Activated CD8-positive, alpha-beta memory T cell treated with anti-CD3 and anti-CD28 coated beads for 48 hours (primary cell): ENCODE measurements around the gene GADD45A.

Experiments
- DNase-seq, 3 experiments: peaks; one replicate each; pipeline ENCODE4 v3.0.0-alpha.2; 2020; ENCODE audit warnings: low read depth in 2 of 3, low spot score in 2 of 3

The GADD45A gene

DNA sequence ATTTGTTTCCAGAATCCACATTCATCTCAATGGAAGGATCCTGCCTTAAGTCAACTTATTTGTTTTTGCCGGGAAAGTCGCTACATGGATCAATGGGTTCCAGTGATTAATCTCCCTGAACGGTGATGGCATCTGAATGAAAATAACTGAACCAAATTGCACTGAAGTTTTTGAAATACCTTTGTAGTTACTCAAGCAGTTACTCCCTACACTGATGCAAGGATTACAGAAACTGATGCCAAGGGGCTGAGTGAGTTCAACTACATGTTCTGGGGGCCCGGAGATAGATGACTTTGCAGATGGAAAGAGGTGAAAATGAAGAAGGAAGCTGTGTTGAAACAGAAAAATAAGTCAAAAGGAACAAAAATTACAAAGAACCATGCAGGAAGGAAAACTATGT lies 2.6 kb downstream of the GADD45A start:
- DNase-seq, result no peak

GRCh38 chr1:67688526-67689219 lies 3.7 kb downstream of the GADD45A start:
- no peak for DNase-seq

DNA sequence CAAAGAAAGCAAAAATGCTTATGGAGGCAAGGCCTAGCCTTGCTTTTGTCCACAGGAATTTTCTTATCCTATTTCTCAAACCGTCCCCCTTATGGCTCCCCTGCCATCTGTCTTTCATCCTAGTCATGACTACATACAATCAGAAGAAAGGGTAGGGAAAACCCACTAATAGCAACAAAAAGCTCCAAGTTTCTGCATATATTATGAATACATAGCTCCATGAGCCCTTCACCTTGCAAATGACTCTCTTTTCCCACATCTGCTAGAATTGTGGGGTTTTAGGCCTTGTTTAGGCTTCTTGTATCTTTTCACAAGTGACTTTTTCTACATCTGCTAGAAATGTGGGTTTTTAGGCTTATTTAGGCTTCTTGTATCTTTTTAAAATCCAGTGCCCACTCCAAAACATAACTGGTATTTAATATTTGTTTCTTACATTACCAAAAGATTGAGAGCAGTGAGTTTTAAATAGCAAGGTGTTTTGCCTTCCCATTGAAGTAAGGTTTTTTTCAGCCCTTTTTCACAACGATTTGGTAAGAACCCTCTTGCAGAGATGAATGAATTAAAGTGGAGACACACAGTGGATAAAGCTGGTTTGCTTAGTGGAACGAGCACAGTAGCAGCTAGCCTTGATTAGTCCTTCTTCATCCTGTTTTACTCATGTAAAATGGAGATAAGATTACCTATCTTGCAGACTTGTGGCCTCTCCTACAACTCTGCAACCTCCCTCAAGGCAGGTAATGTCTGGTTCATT lies 4.4 kb downstream of the GADD45A start:
- DNase-seq, result no peak

GRCh38 chr1:67690018-67690363 lies 5.0 kb downstream of the GADD45A start:
- DNase-seq, result no peak

GRCh38 chr1:67690411-67690810 lies 5.4 kb downstream of the GADD45A start:
- no peak for DNase-seq

- no peak for DNase-seq
Measured at GRCh38 chr1:67691712-67692111, 6.7 kb downstream of the GADD45A start.

DNA sequence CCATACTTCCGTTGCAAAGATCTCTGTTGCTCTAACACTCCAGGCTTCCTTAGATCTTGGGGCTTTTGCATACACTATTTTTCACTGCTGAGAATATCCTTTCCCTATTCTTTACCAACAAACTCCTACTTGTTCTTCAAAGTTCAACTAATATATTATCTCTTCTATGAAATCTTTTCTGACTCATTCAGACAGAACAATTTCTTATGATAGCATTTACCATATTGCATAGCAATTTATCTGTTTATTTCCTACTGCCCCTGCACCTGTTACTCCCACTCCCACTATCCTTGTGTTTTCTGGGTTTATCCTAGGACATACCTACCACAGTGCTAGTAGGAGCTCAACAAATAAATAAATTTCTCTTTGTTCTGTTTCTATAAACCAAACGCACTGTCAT lies 11.0 kb downstream of the GADD45A start:
- DNase-seq, result no peak

- DNase-seq, result no peak
Measured at GRCh38 chr1:67696708-67697107, 11.7 kb downstream of the GADD45A start.

GRCh38 chr1:67700220-67700619 lies 15.2 kb downstream of the GADD45A start:
- no peak for DNase-seq

GRCh38 chr1:67700692-67701410 lies 15.8 kb downstream of the GADD45A start:
- peak in 1 of 3 experiments; percentile 5 for DNase-seq

GRCh38 chr1:67701876-67702275 lies 16.9 kb downstream of the GADD45A start:
- no peak for DNase-seq

- DNase-seq, result no peak
Measured at GRCh38 chr1:67704351-67704750, 19.4 kb downstream of the GADD45A start.

DNA sequence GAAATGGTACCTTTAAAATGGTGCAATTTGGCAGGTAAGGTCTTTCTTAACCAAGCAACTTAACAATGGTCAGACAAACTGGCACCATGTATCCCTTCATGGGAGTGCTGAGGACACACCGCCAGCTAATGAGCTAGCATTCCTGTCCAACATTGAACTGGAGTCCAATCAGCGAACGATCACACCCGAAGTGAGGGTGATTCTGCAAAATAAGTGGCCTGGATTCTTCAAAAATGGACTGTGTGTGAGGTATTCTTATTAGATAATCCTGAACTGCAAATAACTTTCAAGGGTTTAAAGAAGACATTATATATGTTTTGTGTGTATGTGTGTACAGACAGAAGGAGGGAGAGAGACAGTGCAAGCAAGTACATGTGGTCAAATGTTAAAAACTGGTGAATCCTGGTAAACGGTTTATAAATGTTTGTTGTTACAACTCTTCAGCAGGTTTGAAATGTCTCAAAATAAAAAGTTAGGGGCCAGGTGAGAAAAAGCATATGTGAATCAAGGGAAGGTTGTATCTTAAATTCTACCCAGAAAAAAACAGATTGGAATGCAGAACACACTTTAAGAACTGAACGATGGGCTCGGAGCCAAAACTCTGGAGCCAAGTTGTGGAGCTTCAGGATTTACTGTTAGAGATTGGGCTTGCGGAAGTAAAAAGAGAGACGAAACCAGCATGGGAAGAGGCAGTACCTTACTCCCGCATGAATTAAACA lies 20.9 kb downstream of the GADD45A start:
- no peak for DNase-seq

DNA sequence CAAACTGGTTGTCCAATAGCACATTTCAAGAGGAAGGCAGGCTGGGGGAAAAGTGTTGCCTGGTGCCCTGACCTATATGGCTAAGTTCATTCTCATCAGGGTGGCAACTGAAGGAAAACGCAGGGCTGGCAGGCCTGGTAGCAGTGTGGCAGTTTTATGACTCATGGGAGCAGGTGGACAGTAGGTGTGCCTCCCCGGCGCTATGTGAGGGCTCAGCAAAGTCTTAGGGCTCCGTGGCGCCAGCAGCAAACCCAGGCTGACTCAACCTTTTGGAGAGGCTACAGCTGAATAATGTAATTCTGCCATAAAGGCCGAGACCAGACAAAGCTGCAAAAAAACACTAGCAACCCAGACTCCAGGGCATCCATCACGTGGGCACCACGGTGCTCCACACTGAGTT lies 23.6 kb downstream of the GADD45A start:
- DNase-seq, result no peak

- no peak for DNase-seq
Measured at GRCh38 chr1:67710417-67710816, 25.4 kb downstream of the GADD45A start.

- DNase-seq, result no peak
Measured at GRCh38 chr1:67711158-67711854, 26.3 kb downstream of the GADD45A start.

- DNase-seq, result no peak
Measured at GRCh38 chr1:67711855-67712212, 26.8 kb downstream of the GADD45A start.

DNA sequence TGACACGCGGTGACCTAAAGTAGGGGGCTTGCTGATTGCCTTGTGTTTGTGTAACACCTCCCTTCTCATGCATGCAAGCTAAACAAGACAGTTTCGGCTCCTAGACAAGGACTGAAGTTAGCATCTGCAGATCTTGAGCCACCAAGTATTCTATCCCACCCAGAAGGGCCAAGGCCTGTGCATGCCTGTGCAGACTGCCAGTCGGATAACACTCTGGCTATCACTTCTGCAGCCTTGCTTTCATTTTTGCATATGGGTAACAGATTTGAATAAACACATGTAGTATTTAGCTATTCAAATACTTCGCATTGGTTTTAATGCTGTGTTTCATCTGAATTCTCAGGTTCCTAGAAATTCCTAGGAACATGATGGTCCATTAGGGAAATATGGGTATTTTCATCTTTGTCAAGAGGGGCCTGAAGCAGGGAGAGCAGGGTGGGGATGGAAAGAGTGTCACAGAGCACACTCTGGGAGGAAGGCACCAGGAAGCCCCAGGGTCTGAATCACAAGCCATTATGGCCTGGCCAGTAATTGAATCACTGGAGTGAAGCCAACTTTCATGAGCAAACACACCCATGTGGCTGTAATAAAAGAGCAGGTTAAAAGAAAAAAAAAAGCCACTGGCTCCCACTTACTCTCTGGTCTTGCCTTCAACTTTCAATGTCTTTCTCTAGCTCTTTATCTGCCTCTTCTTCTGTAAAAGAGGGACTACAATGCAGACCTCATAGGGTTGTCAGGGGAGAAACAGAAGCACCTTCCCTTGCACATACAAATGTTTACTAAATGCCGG lies 28.3 kb downstream of the GADD45A start:
- no peak for DNase-seq

DNA sequence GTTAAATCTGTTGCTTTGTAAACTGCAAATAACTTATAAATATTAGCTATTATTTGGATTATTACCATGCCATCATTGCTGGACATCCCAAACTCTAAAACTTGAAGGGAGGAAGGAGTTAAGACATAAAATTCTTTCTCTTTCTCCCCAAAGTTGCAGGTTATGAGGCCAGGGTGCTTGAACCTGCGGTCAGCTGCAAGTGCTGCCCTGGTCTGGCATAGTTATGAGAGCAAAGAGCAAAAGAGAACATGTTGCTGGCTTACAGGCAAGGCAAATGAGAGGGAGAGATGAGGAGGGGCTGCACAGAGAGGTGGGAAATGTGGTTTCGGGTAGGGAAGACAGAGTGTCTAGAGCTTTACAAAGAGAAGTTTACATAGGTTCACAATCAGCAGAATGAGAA lies 30.8 kb downstream of the GADD45A start:
- no peak for DNase-seq

DNA sequence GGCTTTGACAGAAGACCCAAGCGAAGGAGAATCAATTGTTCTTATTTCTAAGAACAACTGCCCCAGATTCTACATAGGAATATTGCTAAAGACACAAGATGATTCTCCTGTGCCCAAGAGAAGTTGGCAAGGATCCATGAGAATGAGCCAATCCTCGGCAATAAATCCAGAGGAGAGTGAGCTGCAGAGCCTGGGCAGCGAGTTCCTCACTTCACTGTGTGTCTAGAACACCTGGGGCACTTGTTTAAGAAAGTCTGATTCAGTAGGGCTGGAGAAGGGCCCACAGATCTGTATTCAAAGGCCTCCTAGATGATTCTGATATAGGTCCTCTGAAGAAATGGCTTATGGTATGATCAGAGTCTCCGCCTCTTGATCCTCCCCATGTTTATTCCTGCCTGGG lies 31.8 kb downstream of the GADD45A start:
- DNase-seq, result no peak
